ENCODE data around the gene KRTAP10-8.
"Not testable (repeated sequence)": the region's sequence is repeated elsewhere in the genome, so short reads cannot be mapped to it uniquely, and the experiment has no call there.

Gene KRTAP10-8

GRCh38 chr21:44579833-44580144 lies 32.1 kb upstream of the KRTAP10-8 start:
- no peak for DNase-seq

GRCh38 chr21:44580231-44580821 lies 31.6 kb upstream of the KRTAP10-8 start, which contains the start of gene KRTAP10-5:
Gene KRTAP10-5, minus strand, starts transcription at chr21:44580604. Its CDS starts 26 bp downstream, at chr21:44580578.
- DNase-seq = not testable (repeated sequence)

GRCh38 chr21:44581158-44581557 lies 30.7 kb upstream of the KRTAP10-8 start:
- no peak for DNase-seq

GRCh38 chr21:44582055-44582454 lies 29.8 kb upstream of the KRTAP10-8 start:
- DNase-seq = no peak

GRCh38 chr21:44583089-44583799 lies 28.6 kb upstream of the KRTAP10-8 start:
- no peak for DNase-seq

- DNase-seq = no peak
Observed at GRCh38 chr21:44583800-44584147, 28.1 kb upstream of the KRTAP10-8 start.

GRCh38 chr21:44585892-44586291 lies 26.0 kb upstream of the KRTAP10-8 start:
- no peak for DNase-seq

GRCh38 chr21:44589094-44589493 lies 22.8 kb upstream of the KRTAP10-8 start:
- DNase-seq = no peak

GRCh38 chr21:44589586-44590305 lies 22.1 kb upstream of the KRTAP10-8 start:
- DNase-seq = no peak

GRCh38 chr21:44590311-44590721 lies 21.6 kb upstream of the KRTAP10-8 start:
- no peak for DNase-seq

GRCh38 chr21:44590897-44591800 lies 20.7 kb upstream of the KRTAP10-8 start:
- not testable (repeated sequence) for DNase-seq

- not testable (repeated sequence) for DNase-seq
Observed at GRCh38 chr21:44591801-44592130, 20.1 kb upstream of the KRTAP10-8 start.

- no peak for DNase-seq
Observed at GRCh38 chr21:44592446-44593311, 19.2 kb upstream of the KRTAP10-8 start, which contains the start of gene KRTAP10-6. Gene KRTAP10-6, minus strand, starts transcription at chr21:44592505. Its CDS starts 21 bp downstream, at chr21:44592484.

- DNase-seq = no peak
Observed at GRCh38 chr21:44593598-44594405, 18.1 kb upstream of the KRTAP10-8 start.

- no peak for DNase-seq
Observed at GRCh38 chr21:44594406-44594916, 17.4 kb upstream of the KRTAP10-8 start.

- no peak for DNase-seq
Observed at GRCh38 chr21:44595524-44595923, 16.4 kb upstream of the KRTAP10-8 start.

GRCh38 chr21:44596068-44596725 lies 15.7 kb upstream of the KRTAP10-8 start:
- no peak for DNase-seq

GRCh38 chr21:44598061-44598460 lies 13.8 kb upstream of the KRTAP10-8 start:
- DNase-seq = no peak

GRCh38 chr21:44599264-44600029 lies 12.4 kb upstream of the KRTAP10-8 start:
- no peak for DNase-seq

Data from NCI-H2171 (cell line).